Stimulated activated CD8-positive, alpha-beta memory T cell treated with anti-CD3 and anti-CD28 coated beads, Interleukin-2, amount 100 ng/mL, for 1 hour (primary cell): Measurements from ENCODE around the gene ANKLE1.
A peak's percentile ranks its signal among the peaks of the same experiment; 100 is the strongest.
"Not testable (repeated sequence)": the region's sequence is repeated elsewhere in the genome, so short reads cannot be mapped to it uniquely, and the experiment has no call there.

ENCODE experiments used
- DNase-seq, 2 donors: peaks; one replicate each; pipeline ENCODE4 v3.0.0-alpha.2; 2020; ENCODE audit warnings: low read depth in 2 of 2

ANKLE1 gene

GRCh38 chr19:17248011-17248776 lies 33.5 kb upstream of the ANKLE1 start:
- DNase-seq, result no peak

DNA sequence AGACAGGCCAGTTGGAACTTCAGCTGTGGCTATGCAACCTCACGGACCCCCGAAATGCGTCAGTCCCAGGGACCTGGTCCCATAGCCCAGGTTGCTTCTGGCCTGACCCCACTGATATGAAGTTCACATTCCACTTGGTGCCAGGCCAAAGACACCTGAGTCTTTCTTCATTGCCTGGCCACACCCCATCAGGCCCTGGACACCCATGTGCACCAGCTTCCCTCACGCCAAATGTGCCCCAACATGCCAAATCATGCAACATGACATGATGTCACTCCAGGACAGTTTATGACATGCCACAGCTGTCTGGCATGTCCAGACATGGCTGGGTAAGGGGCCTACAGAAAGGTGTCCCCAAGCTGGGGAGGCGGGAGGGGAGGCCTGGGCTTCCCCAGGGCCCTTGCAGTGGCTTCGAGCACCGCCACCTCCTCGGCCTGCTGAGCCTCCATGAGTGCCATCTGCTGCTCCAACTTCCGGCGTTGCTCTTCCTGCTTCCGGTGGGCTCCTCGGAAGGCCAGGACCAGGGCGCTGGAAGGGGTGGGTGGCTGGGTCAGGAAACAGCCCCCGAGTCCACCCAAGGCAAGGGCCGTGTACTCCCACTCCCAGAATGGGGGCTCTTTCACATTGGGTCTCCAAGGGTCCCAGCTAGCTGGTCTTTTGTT lies 31.7 kb upstream of the ANKLE1 start:
- DNase-seq, result no peak

GRCh38 chr19:17254636-17255035 lies 27.1 kb upstream of the ANKLE1 start:
- no peak for DNase-seq

DNA sequence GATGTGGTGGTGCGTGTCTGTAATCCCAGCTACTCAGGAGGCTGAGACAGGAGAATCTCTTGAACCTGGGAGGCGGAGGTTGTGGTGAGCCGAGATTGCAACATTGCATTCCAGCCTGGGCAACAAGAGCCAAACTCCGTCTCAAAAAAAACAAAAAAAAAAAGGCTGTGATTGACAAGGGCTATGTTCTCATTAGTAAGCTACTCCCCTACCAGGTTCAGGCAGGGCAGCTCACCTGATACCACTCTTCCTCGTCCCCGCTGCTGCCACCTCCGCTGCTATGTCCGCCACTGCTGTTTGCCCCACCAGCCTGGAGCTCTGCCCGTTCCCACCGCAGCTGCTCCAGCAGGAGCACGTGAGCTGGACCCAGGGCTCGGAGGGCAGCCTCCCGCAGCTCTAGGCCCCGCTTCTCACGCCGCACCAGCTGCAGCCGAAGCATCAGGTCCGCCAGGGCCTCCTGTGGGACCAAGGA lies 26.5 kb upstream of the ANKLE1 start:
- DNase-seq, result no peak

- DNase-seq, result no peak
These were observed 25.6 kb upstream of the ANKLE1 start for GRCh38 chr19:17256130-17256529.

DNA sequence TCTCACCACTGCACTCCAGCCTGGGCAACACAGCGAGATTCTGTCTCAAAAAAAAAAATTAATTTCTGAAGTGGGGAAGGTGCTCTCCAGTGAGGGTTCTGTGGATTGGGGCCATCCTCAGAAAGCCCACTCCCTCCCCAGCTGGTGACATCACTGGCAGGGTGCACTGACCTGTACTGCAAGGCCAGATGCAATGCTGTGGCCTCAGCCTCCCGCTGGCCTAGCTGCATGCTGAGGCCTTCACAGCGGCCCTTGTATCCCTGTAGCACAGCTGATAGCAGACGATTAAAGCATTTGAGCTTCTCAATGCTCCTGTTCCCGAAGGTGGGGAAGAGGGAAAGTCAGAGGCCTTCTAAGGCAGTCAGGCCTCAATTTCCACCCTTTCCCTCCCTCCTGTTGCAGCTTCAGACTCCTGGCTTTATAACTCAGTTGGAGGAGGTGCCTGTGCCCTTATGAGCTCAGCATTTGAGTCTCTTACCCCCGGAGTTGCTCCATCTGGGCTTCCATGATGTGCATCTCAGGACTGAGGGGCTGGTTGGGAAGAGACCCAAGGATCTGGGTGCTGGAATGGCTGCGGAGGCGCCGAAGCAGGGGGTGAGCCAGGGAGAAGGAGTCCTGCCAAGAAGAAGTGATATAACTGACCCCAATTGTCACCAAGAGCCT lies 22.5 kb upstream of the ANKLE1 start:
- DNase-seq, result no peak

- no peak for DNase-seq
These were observed 21.8 kb upstream of the ANKLE1 start for GRCh38 chr19:17259934-17260333.

GRCh38 chr19:17260842-17261325 lies 20.8 kb upstream of the ANKLE1 start:
- peak; percentile 77 to 85 for DNase-seq

GRCh38 chr19:17262557-17262956 lies 19.1 kb upstream of the ANKLE1 start:
- DNase-seq, result no peak

- no peak for DNase-seq
These were observed 17.7 kb upstream of the ANKLE1 start for GRCh38 chr19:17263712-17264640.

DNA sequence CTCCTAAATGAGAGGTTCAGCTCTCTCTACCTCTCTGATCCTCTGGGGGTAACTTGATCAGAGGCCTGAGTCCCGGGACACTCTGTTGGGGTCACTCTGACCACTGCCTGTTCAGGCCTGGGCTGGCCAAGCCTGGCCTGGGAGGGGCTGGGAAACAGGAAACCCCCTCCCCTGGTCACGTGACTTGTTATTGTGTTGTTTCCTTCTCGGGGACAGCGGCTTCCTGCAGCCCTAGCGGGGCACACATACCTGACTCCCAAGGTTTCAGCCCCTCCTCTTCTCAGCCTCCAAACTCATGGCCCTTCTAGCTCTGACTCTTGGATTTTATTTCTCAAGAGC lies 17.1 kb upstream of the ANKLE1 start, which contains the start of gene USHBP1:
TSS of gene USHBP1 (minus strand) at position 105 of the 339 bp plus-strand sequence. CDS start 446 bp downstream, outside the sequence.
- DNase-seq, result no peak

GRCh38 chr19:17266026-17266425 lies 15.7 kb upstream of the ANKLE1 start:
- no peak for DNase-seq

DNA sequence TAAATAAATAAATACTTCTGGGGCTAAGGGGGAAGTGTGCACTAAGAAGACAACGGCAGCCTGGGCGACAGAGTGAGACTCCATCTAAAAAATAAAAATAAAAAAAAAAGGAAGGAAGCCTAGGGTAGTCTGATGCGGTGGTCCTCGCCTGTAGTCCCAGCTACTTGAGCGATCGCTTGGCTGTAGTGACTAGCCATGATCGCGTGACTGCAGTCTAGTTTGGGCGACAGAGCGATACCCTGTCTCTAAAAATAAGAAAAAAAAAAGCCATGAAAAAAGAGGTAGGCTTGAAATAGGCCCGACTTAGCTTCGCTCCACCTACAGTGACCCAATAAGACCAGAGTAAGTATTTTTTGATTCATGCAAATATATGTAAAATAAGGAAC lies 15.1 kb upstream of the ANKLE1 start:
- no peak for DNase-seq

GRCh38 chr19:17266975-17267788 lies 14.5 kb upstream of the ANKLE1 start, which contains the start of gene BABAM1:
Gene BABAM1, plus strand, starts transcription at chr19:17267443. Its CDS starts 1,364 bp downstream, at chr19:17268807.
- DNase-seq, result peak; percentile 79 to 80

GRCh38 chr19:17268754-17269153 lies 12.9 kb upstream of the ANKLE1 start:
- no peak for DNase-seq

- DNase-seq, result not testable (repeated sequence)
These were observed 6.8 kb upstream of the ANKLE1 start for GRCh38 chr19:17274892-17275291.

DNA sequence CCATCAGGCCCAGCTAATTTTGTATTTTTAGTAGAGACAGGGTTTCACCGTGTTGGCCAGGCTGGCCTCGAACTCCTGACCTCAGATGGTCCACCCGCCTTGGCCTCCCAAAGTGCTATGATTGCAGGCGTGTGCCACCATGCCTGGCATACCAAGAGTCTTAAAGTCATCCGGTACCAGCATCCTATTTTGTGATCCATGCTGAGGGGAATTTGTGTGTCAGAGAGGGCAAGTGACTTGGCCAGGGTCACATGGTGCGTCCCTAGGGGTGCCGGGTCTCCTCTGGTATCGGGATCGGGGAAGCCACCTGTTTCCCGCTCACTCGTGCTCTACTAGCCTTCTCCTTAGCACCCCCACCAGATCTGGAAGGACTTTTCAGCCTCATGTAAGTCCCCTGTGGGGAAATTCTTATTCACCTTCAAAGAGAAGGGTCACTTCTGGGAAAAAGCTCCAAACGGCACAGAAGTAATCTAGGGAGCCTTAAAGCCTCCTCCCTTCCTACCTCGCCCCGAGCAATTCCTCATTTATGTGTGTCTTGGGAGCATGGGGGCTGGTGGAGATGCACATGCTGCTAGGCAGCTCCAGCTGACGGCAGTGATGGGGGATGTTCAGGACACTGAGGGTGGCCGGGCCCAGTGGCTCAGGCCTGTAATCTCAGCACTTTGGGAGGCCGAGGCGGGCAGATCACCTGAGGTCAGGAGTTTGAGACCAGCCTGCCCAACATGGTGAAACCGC lies 6.1 kb upstream of the ANKLE1 start:
- no peak for DNase-seq

DNA sequence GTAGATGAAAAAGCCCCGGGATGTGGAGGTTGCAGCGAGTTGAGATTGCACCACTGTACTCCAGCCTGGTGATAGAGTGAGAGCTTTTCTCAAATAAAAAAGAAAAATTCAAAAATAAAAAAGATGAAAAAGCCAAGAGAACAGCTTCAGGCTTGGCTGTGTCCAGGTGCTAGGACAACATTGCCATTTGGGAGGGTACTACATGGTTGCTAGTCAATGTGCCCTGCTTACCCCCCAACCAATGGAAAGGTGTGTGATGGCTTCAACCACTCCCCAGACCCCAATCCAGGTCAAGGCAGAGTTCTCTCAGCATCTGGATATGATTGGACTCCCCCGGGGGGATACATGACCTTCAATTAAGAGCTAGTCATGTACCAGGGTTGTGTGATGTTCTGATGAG lies 2.3 kb upstream of the ANKLE1 start:
- no peak for DNase-seq

DNA sequence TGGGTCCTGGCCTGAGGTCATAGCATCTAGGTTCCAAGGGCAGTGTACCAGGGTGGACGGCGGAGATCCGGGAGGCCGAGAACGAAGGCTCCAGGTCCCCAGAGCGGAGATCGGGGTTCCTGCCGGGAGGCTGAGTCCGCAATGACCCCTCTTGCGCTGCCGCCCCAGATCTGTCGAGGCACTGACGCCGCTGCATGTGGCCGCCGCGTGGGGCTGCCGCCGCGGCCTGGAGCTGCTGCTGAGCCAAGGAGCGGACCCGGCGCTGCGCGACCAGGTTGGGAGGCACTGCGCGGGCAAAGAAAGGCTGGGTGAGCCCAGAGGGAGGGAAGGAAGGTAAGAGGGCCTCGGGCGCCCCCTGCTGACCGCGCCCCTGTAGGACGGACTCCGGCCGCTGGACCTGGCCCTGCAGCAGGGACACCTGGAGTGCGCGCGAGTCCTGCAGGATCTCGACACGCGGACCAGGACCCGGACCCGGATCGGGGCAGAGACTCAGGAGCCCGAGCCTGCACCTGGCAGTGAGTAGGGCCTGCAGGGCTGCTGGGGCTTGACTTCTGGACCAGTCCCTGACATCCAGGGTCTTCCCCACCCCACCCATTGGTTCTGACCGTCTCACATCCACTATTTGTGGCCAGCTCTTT lies 906 bp downstream of the ANKLE1 start:
- DNase-seq, result peak; percentile 50 to 62
